ENCODE measurements around the gene RSBN1L.

DNA sequence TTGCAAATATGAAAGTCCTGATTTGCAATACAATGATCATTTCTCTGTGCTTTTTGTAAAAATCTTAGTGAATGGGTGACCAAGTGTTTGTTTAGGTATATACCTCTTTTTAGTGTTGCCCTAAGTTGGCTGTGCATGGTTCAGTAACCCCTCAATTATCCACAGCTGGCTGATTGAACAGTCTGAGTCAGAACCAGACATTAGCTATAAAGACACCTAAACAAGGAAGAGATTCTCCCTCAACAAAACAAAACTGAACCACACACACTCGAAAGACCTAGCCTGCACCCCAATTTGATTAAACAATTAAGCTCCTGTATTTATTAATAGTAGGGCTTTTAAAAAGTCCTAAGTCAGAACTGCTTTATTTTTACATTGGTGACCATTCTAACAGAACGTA lies 2.8 kb downstream of the RSBN1L start:
- TF ChIP-seq, protein P1, sequence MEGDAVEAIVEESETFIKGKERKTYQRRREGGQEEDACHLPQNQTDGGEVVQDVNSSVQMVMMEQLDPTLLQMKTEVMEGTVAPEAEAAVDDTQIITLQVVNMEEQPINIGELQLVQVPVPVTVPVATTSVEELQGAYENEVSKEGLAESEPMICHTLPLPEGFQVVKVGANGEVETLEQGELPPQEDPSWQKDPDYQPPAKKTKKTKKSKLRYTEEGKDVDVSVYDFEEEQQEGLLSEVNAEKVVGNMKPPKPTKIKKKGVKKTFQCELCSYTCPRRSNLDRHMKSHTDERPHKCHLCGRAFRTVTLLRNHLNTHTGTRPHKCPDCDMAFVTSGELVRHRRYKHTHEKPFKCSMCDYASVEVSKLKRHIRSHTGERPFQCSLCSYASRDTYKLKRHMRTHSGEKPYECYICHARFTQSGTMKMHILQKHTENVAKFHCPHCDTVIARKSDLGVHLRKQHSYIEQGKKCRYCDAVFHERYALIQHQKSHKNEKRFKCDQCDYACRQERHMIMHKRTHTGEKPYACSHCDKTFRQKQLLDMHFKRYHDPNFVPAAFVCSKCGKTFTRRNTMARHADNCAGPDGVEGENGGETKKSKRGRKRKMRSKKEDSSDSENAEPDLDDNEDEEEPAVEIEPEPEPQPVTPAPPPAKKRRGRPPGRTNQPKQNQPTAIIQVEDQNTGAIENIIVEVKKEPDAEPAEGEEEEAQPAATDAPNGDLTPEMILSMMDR (IDR thresholded peaks at IDR 0.05) = no peak
- TF ChIP-seq POLR2AphosphoS5 (IDR thresholded peaks at IDR 0.05; ENCODE audit: low read depth, low read length) = no peak
- no peak for TF ChIP-seq TCF7L2 (IDR thresholded peaks at IDR 0.05; ENCODE audit: low read depth, low read length)

Data from Panc1 (cell line).